ENCODE measurements around the gene METTL25. TPM values are rescaled to one million over a fixed set of nuclear protein-coding genes. Genes with fewer than 3 reads are reported as not detected.

Gene METTL25
- total RNA-seq, 2 donors from 2014 or later = 5.1 to 5.4 TPM

GRCh38 chr12:82523996-82524395, 165.7 kb downstream of the METTL25 start:
- H3K27me3 Mint-ChIP-seq (ENCODE audit: low read depth) = peaks cover 23% of the 10 kb centered on the region
- no peak overlapping the region for H3K4me3 Mint-ChIP-seq
- no peak for ATAC-seq (replicated peaks in 1 of 2)

GRCh38 chr12:82524641-82525040, 166.3 kb downstream of the METTL25 start:
- ATAC-seq (replicated peaks in 1 of 2) (no peak), DNase-seq (no peak)
- Mint-ChIP-seq H3K36me3 (ENCODE audit: insufficient read depth in 2 of 2) (no peaks in the 10 kb centered on the region), H3K27me3 (ENCODE audit: low read depth) (peaks cover 23% of the 10 kb centered on the region), H3K4me3 (no peak overlapping the region), H3K4me1 (ENCODE audit: low read depth) (no peaks in the 10 kb centered on the region), H3K9me3 (no peaks in the 10 kb centered on the region), H3K27ac (no peak overlapping the region)

More at GRCh38 chr12:82523996-82524395, 165.7 kb downstream of the METTL25 start:
- Mint-ChIP-seq H3K9me3 (no peaks in the 10 kb centered on the region), H3K27ac (no peak overlapping the region), H3K36me3 (ENCODE audit: insufficient read depth in 2 of 2) (no peaks in the 10 kb centered on the region), H3K4me1 (ENCODE audit: low read depth) (no peaks in the 10 kb centered on the region)
- no peak for DNase-seq

GRCh38 chr12:82525616-82526015, 167.3 kb downstream of the METTL25 start:
- H3K27me3 Mint-ChIP-seq (ENCODE audit: low read depth) = peaks cover 23% of the 10 kb centered on the region
- no peaks in the 10 kb centered on the region for H3K36me3 Mint-ChIP-seq (ENCODE audit: insufficient read depth in 2 of 2)
- no peak for ATAC-seq (replicated peaks in 1 of 2)
- no peaks in the 10 kb centered on the region for H3K9me3 Mint-ChIP-seq
- H3K27ac Mint-ChIP-seq = no peak overlapping the region
- H3K4me3 Mint-ChIP-seq = no peak overlapping the region
- no peak for DNase-seq
- H3K4me1 Mint-ChIP-seq (ENCODE audit: low read depth) = no peaks in the 10 kb centered on the region

GRCh38 chr12:82527165-82527780, 168.9 kb downstream of the METTL25 start:
- Mint-ChIP-seq H3K27ac (no peak overlapping the region), H3K27me3 (ENCODE audit: low read depth) (peaks cover 23% of the 10 kb centered on the region), H3K4me1 (ENCODE audit: low read depth) (no peaks in the 10 kb centered on the region), H3K36me3 (ENCODE audit: insufficient read depth in 2 of 2) (no peaks in the 10 kb centered on the region), H3K4me3 (no peak overlapping the region), H3K9me3 (no peaks in the 10 kb centered on the region)
- no peak for ATAC-seq (replicated peaks in 1 of 2)
- peak; percentile 3 to 18 for DNase-seq

Other genes starting within 250 kb of the METTL25 start
- 10 to 100 TPM; 76.8 to 85.5 TPM for gene CCDC59, start 142 bp upstream of the METTL25 start, total RNA-seq

All from activated T-cell treated with anti-CD3 and anti-CD28 coated beads, Interleukin-2, amount 50 U/mL, for 72 hours (primary cell).